Kidney capillary endothelial cell (primary cell): ENCODE results near the gene JKAMP.

Source experiments
- DNase-seq: peaks from one replicate; pipeline ENCODE4 v3.0.0-alpha.2; 2018; ENCODE audit warnings: low spot score

The JKAMP gene

DNA sequence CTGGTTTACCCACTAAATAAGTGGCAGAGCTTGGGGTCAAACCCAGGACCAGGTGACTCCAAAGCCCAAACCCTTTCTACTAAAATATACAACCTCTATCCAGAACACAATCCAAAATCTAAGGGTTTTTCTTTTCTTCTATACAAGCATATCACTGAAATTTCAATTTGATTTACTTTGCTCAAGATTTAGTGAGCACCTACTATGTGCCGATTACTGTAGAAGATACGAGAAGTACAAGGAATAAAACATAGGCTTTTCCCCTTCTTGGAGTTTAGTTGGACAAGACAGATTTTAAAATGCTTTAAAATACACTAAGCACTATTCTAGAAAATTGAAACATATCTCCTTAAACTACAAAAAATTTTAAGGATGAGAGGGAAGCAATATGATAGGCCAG, 2.9 kb upstream of the JKAMP start:
- DNase-seq: no peak

DNA sequence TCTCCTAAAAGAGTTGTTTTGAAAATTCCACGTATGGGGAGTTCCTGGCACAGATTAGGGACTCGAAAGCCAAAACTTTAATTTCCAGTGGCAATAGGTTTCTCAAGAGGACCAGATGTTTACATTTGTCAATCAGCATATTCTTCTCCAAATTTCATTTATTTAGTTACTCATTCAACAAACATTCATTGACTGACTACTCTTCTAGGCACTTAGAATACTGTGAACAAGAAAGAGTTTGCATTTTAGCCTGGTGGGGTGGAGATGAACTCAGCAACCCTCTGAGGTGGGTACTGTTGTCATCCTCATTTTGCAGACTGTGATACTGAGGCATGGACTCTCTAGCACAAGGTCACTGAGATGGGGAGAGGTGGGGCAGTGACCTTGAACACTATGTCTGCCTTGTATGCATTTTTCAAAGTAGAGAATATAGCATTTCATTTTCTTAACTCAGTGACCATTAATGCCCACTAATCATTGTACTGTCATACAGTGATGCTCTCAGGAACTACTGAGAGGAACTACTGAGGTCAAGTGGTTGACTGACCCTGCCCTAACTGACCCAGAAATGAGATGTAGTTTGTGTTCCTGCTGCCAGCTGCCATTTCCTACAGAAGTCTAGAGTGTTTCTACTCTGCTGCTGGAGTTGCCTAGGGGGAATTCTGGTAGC, 2.3 kb upstream of the JKAMP start:
- DNase-seq: no peak

DNA sequence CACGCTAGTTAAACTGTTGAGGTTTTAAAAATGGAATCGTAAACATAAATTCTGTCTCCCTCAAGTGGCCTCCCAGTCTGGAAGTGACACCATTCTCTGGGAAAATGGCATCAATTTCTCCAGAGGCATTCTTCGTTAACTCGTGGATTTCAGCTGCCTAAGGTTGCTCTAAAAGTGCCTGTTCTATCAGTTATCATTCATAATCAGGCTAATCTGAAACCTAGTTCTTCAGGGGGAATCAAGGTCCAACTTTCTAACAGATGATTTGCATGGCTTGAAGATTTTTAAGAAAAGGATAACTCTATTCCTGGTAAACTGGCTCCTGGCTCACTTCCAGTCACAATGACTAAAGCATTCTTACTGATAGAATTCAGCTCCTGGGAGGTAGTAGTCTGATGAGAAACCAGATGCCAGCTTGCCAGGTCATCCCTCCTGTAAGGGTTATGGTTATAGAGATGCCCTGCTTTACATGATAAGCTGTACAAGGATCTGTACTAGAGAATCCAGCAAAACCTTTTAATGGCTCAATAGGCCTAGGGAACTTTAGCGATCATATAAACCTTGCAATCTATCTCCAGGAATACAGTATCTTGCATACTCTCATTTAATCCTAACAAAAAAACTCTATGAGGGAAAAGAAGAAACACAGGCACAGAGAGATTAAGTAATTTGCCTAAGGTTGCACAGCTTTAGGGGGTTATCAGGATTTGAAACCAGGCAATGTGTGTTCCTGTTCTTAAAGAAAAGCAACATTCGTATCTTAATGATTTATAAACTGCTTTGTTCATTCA, 1.6 kb upstream of the JKAMP start:
- DNase-seq: peak; percentile 82

DNA sequence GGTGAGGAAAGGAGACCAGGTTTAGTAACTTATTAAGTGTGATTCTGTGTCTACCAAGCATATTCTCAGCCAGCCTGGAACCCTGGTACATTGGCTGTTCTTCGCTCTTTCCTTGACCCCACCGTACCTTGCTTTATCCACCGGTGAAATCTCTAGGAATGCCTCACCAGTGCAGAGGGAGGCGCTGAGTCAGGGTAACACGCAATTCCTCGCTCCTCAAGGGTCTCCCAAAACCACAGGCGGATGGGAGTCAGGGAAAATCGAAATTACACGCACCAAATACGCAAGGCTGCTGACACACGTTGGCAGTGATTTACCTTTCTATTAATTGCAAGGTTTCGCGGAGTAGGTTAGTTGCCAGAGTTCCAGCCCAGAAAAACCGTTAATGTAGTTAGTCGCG, 954 bp upstream of the JKAMP start:
- peak; percentile 29 for DNase-seq

DNA sequence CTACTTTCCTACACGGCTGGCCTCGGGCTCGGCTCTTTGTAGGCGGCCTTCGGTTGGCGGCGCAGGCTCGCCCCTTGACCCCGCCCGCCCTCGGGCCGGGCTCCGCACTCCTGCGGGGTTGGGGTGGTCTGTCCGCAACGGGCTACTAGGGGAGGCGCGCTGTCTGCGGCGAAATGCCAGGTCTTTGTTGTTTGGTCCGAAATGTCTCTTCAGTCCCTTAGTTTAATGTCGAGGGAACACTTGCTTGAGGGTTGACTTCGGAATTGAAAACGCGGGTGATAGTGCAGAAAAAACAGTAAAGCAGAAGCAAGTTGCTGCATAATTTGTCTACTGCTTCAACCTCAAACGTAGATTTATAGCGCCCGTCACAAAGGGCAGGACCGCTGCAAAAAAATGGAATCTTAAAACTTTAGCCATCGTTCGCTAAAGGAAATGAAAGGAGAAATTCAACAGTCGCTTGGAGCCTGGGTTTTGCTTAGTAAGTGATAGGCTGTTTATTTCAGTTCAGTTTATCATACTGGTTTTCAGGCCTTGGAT, 390 bp downstream of the JKAMP start:
- no peak for DNase-seq

DNA sequence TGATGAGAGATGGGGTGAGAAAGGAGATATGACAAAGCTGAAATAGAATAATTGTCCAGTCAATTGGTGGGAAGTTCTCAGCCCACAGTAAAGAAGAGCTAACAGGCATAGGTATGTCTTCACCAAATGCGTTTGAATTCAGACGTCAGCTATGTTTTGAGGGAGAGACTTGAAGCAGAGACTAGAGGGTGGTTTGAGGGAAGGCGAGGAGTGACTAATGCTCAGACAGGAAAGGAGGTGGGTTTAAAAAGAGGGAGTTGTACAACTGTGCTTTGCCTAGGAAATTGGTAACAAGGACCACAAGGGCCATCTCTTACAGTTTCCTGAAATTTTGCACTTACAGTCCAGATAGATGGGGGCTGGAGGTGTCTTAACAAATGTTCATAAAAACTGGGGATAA, 6.4 kb downstream of the JKAMP start:
- no peak for DNase-seq

DNA sequence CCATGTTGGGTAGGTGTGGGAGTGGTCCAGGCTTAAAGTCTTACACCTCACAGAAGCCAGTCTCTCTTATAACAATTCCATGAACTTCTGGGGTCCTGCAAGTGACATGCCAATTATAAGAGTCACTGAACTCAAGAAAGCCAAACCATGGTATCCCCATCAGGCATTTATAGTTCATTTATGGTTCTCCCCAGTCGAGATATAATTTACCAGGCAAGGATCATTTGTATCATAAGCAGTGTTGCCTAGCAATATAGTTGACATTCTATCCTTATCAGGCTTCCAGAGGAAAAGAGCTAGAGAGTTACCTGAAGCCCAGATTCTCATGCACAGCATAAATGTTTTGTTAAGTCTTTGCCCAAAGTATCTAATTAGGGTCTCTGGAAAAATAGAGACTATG, 8.1 kb downstream of the JKAMP start:
- no peak for DNase-seq

DNA sequence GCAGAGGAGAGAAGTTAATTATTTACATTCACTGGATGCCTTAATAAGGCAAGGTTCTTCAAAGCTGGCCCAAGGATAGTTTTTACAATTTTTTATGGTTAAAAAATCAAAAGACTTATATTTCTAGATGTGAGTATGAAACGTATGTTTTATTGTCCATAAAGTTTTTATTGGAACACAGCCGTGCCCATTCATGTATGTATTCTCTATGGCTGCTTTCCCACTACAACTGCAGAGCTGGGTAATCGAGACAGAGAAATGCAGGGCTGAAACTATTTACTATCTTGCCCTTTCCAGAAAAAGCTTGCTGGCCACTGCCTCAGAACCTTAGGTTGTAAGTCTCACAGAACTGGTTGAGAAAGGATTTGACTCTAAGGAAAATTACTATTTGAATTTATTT, 16.4 kb downstream of the JKAMP start:
- no peak for DNase-seq

DNA sequence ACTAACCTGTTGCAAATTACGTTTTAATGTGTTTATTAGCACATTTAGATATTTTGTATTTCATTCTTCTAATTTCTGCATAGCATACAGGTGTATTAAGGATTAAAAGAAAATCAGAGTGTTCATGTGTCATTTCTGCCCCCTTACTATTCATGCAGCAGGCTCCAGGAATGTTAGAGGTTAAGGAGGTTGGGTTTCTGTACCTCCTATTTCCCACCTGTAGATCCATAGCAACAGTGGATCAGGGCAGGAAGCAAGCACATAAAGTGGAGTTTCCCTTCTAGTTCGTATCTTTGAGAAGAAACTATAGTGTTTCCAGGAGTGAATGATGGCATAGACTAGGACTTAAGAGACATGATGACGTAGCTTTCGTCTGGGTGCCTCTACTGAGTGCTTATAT, 18.9 kb downstream of the JKAMP start:
- no peak for DNase-seq

DNA sequence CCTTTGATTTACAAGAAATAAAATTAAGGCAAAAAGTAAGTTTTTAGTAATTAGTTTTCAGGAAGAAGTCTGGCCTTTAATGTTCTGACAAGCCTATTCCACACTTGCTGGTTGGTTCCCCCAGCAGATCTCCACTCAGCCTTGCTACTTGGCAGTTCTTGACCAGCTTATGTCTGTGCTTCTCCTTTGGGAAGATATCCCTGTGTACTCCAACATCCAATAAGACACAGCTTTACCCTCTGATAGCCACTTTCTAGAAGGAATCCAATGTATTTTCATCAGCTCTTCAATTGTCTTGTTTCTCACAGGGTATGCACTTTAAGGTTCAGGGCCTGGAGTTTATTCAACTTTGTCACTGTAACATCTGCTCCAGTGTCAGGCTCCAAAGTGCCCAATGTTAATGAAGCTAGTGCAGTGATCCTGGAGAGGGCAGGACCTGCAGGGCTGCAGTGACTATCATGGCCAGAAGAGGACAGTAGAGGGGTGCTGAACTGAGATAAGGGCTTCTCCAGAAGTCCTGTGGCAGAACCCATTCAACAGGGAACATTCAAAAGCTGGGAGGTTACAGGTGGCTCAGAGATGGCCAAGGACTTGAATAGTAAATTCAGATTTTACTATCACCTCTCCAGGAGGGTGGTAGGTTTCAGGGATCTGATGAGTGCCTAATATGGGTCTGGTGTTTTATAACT, 22.9 kb downstream of the JKAMP start:
- DNase-seq: peak; percentile 27

DNA sequence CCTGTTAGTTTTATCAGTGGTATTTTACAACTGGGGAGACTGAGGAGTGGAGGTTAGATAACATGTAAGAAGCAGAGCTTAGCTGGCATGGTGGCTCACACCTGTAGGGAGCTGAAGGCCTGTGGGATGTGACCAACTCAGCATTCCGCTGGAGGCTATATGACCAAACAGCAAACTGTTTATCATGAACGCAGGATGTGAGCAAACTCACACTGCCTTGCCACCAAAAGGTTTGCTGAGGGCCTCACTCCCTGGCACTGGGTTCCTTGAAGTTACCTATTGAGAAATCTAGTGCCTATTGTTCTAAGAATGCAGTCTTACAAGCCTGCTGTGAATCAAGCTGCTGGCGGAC, 23.4 kb downstream of the JKAMP start:
- no peak for DNase-seq

DNA sequence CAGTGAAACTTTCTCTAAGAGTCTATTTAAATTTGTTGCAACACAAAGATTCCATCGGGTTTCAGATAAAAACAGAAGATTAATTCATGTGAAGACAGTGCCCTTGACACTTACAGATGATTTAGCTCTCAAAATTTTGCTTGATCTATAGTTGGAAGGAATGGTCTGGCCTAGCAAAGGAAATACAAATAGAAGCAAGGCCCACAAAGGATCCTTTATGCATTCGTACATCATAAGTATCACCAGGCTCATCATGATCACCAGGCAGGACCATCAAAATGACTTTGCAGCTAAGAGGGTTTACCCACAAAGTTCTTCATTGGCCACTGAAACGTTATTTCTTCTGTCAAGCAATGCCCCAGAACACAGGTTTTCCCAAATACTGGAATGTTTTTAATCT, 24.8 kb downstream of the JKAMP start:
- DNase-seq: no peak

DNA sequence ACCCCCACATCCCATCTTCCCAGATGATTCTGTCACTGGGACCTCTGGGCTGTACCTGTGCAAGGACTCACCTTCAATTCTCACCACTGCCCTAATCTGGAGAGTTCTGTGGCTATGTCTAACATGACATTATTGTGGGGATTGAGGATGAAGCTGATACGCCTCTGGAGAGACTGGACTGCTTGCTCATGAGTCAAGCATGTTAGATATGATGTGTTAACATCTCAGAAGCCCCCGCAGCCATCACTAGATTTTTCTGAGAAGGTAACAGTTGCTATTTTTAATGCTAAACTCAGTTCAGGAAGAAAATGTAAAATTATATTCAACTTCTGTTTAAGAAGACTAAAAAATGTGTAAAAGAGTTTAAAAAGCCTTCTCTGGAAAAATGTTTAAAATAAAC, 25.7 kb downstream of the JKAMP start:
- no peak for DNase-seq

DNA sequence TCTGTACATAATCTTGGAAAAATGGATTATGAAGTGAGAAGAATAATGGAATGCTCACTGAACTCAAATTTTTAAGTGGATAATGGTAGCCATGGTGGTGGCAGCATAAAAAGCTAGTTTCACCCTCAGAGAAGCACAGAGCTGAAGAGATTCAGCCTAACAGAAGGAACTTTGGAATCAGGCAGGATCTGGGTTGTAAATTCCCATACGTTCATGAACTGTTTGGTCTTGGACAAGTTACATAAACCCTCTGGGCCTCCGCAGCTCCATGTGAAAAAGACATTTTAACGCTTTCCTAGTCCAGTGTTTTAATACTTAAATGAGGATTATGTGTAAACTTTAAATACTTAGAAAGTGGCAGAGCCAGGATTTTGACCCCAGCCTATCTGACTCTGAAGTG, 26.6 kb downstream of the JKAMP start:
- DNase-seq: no peak

DNA sequence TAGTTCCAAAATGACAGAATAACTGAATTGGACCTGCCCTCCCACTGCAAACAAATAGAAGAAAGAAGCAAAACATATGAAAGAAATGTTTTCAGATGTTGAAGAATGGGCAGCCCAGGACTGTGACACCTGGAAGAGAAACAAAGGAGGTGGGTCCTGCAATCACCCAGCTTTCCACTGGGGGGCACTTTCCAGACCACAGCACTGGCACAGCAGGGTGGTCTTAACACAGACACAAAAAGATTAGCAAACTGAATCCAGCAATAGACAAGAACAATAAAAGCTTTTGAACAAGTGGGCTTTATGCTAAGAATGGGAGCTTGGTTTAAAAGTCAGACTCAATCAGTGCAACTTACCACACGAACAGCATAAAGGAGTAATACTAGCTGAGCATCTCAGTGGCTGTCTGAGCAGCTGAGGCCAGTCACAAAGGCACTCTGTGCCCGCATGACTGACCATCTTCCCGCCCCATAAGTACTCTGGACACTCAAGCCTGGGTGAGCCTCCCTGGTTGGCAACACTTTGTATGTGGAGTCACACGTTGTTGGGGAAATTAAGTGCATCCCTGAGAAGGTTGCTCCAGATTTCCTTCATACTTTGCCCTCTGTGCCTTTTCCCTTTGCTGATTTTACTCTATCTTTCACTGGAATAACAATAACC, 27.7 kb downstream of the JKAMP start:
- DNase-seq: no peak

DNA sequence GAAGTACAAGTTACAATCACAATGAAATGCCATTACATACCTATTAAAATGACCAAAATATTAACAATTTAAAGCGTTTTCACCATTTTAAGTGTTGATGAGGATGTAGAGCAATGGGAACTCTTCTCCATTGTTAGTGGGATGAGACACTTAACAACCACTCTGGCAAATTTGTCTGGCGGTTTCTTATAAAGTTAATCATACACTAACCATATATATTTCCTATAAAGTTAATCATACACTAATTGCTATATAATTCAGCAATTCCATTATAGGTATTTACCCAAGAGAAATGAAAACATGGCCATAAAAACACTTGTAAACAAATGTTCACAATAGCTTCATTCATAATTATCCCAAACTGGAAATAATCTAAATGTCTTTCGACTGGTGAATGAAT, 35.9 kb downstream of the JKAMP start:
- DNase-seq: no peak

DNA sequence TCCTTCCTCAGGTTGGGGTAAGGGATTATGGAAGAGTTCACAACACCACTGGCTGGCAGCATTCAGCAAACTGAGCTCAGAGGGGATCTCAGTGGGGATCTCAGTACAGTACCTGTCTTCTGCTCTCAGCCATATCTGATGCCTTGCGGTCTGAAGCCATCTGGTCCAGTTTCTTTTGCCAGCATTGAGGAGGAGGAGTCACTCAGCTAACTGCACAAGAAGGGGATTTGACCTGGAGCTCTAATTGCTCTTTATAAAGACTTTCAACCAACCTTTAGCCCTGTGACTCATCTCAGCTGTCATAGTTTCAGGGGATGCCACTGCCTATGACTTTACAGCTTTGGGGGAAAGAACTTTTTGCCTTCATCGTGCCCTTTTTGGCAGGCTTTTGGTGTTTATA, 44.9 kb downstream of the JKAMP start:
- no peak for DNase-seq

DNA sequence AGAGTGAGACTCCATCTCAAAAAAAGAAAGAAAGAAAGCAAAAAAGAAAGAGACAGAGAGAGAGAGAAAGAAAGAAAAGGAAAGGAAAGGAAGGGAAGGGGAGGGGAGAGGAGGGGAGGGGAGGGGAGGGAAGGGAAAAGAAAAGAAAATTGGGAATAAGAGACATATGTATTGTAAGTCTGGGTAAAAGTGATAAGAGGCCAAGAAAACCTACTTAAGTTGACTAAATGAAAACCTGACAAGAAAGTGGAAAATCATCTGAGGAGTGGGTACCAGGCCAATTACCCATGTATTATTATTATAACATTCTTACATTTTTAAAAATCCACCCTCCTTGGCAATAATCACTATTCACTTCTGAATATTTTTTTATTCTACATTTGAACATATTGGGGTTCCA, 46.0 kb downstream of the JKAMP start:
- DNase-seq: no peak

DNA sequence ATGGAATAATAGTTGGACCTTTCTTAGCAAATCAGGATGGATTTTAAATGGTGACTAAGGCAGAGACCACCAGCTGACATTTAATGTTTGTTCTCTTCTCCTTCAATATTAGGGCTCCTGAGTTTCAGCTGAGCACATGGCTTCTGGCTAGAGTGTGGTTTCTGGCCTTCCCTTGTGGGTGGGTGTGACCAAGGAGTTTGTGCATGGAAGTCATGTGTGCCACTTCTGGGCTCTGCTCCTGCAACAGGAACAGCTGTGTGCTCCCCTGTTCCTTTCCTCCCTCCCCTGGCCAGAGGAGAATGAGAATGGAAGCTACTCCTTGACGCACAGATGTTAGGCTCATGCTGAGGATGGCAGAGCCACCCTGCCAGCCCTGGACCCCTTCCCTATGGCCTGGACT, 48.1 kb downstream of the JKAMP start:
- no peak for DNase-seq

DNA sequence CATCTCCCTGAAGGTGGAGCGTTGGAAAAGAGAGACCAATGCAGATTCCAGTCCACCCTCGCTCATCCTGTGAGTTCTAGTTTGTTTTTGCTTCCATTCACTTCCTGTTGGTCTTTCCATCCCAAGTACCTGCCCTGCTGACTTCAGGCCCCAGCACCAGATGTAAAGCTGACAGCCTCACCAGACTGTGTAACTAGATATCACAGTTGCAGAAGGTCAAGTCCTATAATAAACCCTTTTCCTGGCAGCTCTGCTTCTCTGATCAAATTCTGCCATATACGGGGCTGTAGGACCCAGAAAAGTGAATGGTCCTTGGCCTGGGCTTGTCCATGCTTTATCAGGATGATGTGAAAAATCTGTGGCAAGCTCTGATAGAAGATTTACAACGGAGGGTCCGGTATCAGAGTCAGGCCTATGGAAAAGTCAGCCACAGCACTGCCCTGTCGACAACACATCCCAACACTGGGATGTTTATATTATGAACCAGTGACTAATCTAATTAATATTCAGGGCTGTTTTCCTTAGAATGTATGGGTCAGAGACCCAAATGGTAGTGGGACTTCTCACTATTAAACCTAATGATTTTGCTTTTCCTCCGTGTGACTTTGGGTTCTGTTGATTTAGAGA, 50.2 kb downstream of the JKAMP start:
- no peak for DNase-seq

DNA sequence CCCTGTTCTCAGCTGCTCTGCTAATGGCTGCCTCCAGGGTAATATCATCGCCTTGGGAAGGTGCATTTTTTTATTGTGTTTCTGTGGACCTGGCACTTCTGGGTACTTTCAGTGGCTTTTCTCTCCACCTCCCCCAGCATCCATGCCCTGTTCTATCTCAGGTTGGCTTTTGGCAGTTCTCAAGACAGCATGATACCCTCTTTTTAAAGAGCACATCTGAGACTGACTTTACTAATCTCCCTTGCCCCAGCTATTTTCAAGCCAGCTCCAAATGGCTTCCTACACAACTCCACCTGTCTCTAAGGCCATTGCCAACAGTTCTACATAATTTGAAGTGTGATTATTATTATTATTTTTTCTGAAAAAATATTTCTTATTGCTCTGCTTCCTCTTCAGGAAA, 53.2 kb downstream of the JKAMP start:
- no peak for DNase-seq

DNA sequence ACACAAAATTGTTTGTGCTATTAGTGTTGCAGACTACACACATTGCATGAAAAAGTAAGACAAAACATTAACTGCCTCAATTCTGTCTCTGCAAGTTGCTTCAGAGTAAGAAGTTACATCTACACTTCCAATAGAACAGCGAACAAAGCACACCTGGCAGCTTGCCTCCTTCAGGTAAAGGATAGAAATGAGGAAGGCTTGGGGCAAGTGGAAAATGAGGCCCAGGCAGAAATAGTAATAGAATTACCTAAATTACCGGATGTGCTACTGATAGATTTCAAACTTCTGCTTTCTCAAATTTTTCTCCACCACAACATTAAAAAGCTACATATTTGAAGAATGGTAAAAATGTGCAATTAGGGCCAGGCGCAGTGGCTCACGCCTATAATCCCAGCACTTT, 54.6 kb downstream of the JKAMP start:
- DNase-seq: no peak
